ENCODE data around the gene ZNF33B. TPM values are rescaled to one million over a fixed set of nuclear protein-coding genes. Genes with fewer than 3 reads are reported as not detected.
"Not testable (repeated sequence)": the region's sequence is repeated elsewhere in the genome, so short reads cannot be mapped to it uniquely, and the experiment has no call there.

Gene ZNF33B
- total RNA-seq, 4 donors from 2014 or later = 6.5 to 20.4 (median 8.4) TPM

- Histone ChIP-seq H3K9me3 (no peaks in the 10 kb centered on the region), H3K36me3 (no peaks in the 10 kb centered on the region), H3K27ac (no peak overlapping the region), H3K4me3 (no peak overlapping the region), H3K27me3 (no peaks in the 10 kb centered on the region), H3K4me1 (no peaks in the 10 kb centered on the region)
- 83 to 90% methylated on average over 3 to 4 of the region's 4 CpGs for WGBS, 2 donors
- no peak for TF ChIP-seq CTCF (IDR thresholded peaks at IDR 0.05)
- no peak for TF ChIP-seq POLR2A (IDR thresholded peaks at IDR 0.05)
- no peak for DNase-seq
- intact Hi-C loops (cut with DNase I) = no loop called here
Observed at GRCh38 chr10:42576338-42576737, 62.0 kb downstream of the ZNF33B start.

GRCh38 chr10:42574336-42574735 lies 64.0 kb downstream of the ZNF33B start:
- Histone ChIP-seq H3K4me3 (no peak overlapping the region), H3K9me3 (no peaks in the 10 kb centered on the region), H3K27ac (no peak overlapping the region), H3K4me1 (no peaks in the 10 kb centered on the region), H3K36me3 (no peaks in the 10 kb centered on the region), H3K27me3 (no peaks in the 10 kb centered on the region)
- DNase-seq = no peak
- WGBS, 2 donors = 69 to 92% methylated on average over 5 of the region's 5 CpGs
- intact Hi-C loops (cut with DNase I) = no loop called here
- TF ChIP-seq POLR2A (IDR thresholded peaks at IDR 0.05) (no peak), CTCF (IDR thresholded peaks at IDR 0.05) (no peak)

- Histone ChIP-seq H3K27me3 (no peaks in the 10 kb centered on the region), H3K27ac (no peak overlapping the region), H3K36me3 (no peaks in the 10 kb centered on the region), H3K9me3 (no peaks in the 10 kb centered on the region), H3K4me3 (no peak overlapping the region), H3K4me1 (peaks cover under 1 to 12% (median 4%) of the 10 kb centered on the region in 3 donors)
- WGBS, 2 donors = 63 to 71% methylated on average over 4 to 5 of the region's 5 CpGs
- DNase-seq = no peak
- TF ChIP-seq CTCF (IDR thresholded peaks at IDR 0.05) = no peak
- no peak for TF ChIP-seq POLR2A (IDR thresholded peaks at IDR 0.05)
- intact Hi-C loops (cut with DNase I) = no loop called here
Observed at GRCh38 chr10:42556931-42557330, 81.4 kb downstream of the ZNF33B start.

GRCh38 chr10:42553576-42553975 lies 84.8 kb downstream of the ZNF33B start:
- 88 to 89% methylated on average over 12 of the region's 12 CpGs for WGBS, 2 donors

GRCh38 chr10:42553064-42553407 lies 85.3 kb downstream of the ZNF33B start:
- intact Hi-C loops (cut with DNase I) = no loop called here

More at GRCh38 chr10:42553576-42553975, 84.8 kb downstream of the ZNF33B start:
- H3K9me3 ChIP-seq; H3K27me3 ChIP-seq; DNase-seq; H3K36me3 ChIP-seq; intact Hi-C loops (cut with DNase I): not testable (repeated sequence)
- peaks cover 7 to 32% (median 12%) of the 10 kb centered on the region in 3 donors for H3K4me1 ChIP-seq
- peak overlapping the region in 3 of 4 donors; percentile 68 to 87 (median 71) for H3K4me3 ChIP-seq
- peak overlapping the region in 2 of 4 donors; percentile 70 to 81 for H3K27ac ChIP-seq

More at GRCh38 chr10:42553064-42553407, 85.3 kb downstream of the ZNF33B start:
- WGBS, 2 donors = 4 to 13% methylated on average over 4 to 14 of the region's 14 CpGs
- Histone ChIP-seq H3K27me3 (no peaks in the 10 kb centered on the region), H3K27ac (peak overlapping the region; percentile 27 to 81 (median 67)), H3K4me1 (peaks cover 7 to 32% (median 12%) of the 10 kb centered on the region in 3 donors), H3K36me3 (no peaks in the 10 kb centered on the region), H3K4me3 (peak overlapping the region; percentile 68 to 87 (median 72)), H3K9me3 (no peaks in the 10 kb centered on the region)
- DNase-seq = no peak
- TF ChIP-seq CTCF (IDR thresholded peaks at IDR 0.05) (no peak), POLR2A (IDR thresholded peaks at IDR 0.05) (no peak)
